Amniotic epithelial cell (primary cell): Measurements from ENCODE around the gene IFI27L1.
A peak's percentile ranks its signal among the peaks of the same experiment; 100 is the strongest.

Experiments
- DNase-seq: peaks from one replicate; pipeline ENCODE4 v3.0.0-alpha.2; 2010; ENCODE audit warnings: low read depth

The IFI27L1 gene

GRCh38 chr14:94080621-94081385 is at the start of gene IFI27L1, which contains the start of gene DDX24:
Gene IFI27L1 (plus strand): TSS chr14:94081310. CDS start chr14:94096938, 15,628 bp downstream.
Gene DDX24 (minus strand): TSS chr14:94081202. CDS start chr14:94079742, 1,460 bp downstream.
- peak; percentile 89 for DNase-seq

GRCh38 chr14:94031883-94032279 is 49.2 kb upstream of the IFI27L1 start:
- DNase-seq = no peak

GRCh38 chr14:94034886-94035285 is 46.2 kb upstream of the IFI27L1 start:
- no peak for DNase-seq

- peak; percentile 65 for DNase-seq
Observed at GRCh38 chr14:94036313-94037167, 44.6 kb upstream of the IFI27L1 start.

- no peak for DNase-seq
Observed at GRCh38 chr14:94037954-94038353, 43.2 kb upstream of the IFI27L1 start.

GRCh38 chr14:94038510-94038909 is 42.6 kb upstream of the IFI27L1 start:
- no peak for DNase-seq

- no peak for DNase-seq
Observed at GRCh38 chr14:94038921-94039629, 42.0 kb upstream of the IFI27L1 start.

GRCh38 chr14:94040247-94040646 is 40.9 kb upstream of the IFI27L1 start:
- DNase-seq = no peak

GRCh38 chr14:94040796-94041195 is 40.3 kb upstream of the IFI27L1 start:
- no peak for DNase-seq

GRCh38 chr14:94041551-94042346 is 39.4 kb upstream of the IFI27L1 start:
- DNase-seq = peak; percentile 86

GRCh38 chr14:94042433-94043091 is 38.5 kb upstream of the IFI27L1 start:
- DNase-seq = no peak

GRCh38 chr14:94043111-94043755 is 37.9 kb upstream of the IFI27L1 start:
- DNase-seq = no peak

GRCh38 chr14:94043756-94044475 is 37.2 kb upstream of the IFI27L1 start:
- DNase-seq = no peak

- no peak for DNase-seq
Observed at GRCh38 chr14:94044476-94045091, 36.5 kb upstream of the IFI27L1 start.

GRCh38 chr14:94045101-94045500 is 36.0 kb upstream of the IFI27L1 start:
- DNase-seq = no peak

GRCh38 chr14:94045563-94046345 is 35.4 kb upstream of the IFI27L1 start:
- DNase-seq = no peak

- DNase-seq = no peak
Observed at GRCh38 chr14:94046696-94047250, 34.3 kb upstream of the IFI27L1 start.

- no peak for DNase-seq
Observed at GRCh38 chr14:94047581-94047980, 33.5 kb upstream of the IFI27L1 start.
